ENCODE data around the gene CST1.
A peak's percentile ranks its signal among the peaks of the same experiment; 100 is the strongest.
"Not testable (repeated sequence)": the region's sequence is repeated elsewhere in the genome, so short reads cannot be mapped to it uniquely, and the experiment has no call there.

Gene CST1

GRCh38 chr20:23753589-23753988 is 2.9 kb upstream of the CST1 start:
- no peak for DNase-seq

GRCh38 chr20:23753194-23753548 is 2.4 kb upstream of the CST1 start:
- DNase-seq, result no peak

GRCh38 chr20:23752481-23753193 is 1.9 kb upstream of the CST1 start:
- DNase-seq, result no peak

GRCh38 chr20:23752019-23752418 is 1.3 kb upstream of the CST1 start:
- DNase-seq, result no peak

- DNase-seq, result no peak
Observed at GRCh38 chr20:23749746-23750145, 989 bp downstream of the CST1 start.

- DNase-seq, result not testable (repeated sequence)
Observed at GRCh38 chr20:23748975-23749374, 1.8 kb downstream of the CST1 start.

- not testable (repeated sequence) for DNase-seq
Observed at GRCh38 chr20:23747551-23747950, 3.2 kb downstream of the CST1 start.

GRCh38 chr20:23747092-23747491 is 3.6 kb downstream of the CST1 start:
- not testable (repeated sequence) for DNase-seq

GRCh38 chr20:23746321-23746720 is 4.4 kb downstream of the CST1 start:
- DNase-seq, result no peak

- no peak for DNase-seq
Observed at GRCh38 chr20:23745247-23745646, 5.5 kb downstream of the CST1 start.

GRCh38 chr20:23744817-23745216 is 5.9 kb downstream of the CST1 start:
- DNase-seq, result peak; percentile 14

GRCh38 chr20:23735391-23735790 is 15.3 kb downstream of the CST1 start:
- not testable (repeated sequence) for DNase-seq

- not testable (repeated sequence) for DNase-seq
Observed at GRCh38 chr20:23734949-23735348, 15.8 kb downstream of the CST1 start.

- DNase-seq, result not testable (repeated sequence)
Observed at GRCh38 chr20:23734440-23734839, 16.3 kb downstream of the CST1 start.

GRCh38 chr20:23727016-23727415 is 23.7 kb downstream of the CST1 start:
- no peak for DNase-seq

GRCh38 chr20:23725102-23725501 is 25.6 kb downstream of the CST1 start:
- no peak for DNase-seq

GRCh38 chr20:23723659-23724307 is 27.0 kb downstream of the CST1 start:
- DNase-seq, result peak; percentile 45

- not testable (repeated sequence) for DNase-seq
Observed at GRCh38 chr20:23722851-23723250, 27.9 kb downstream of the CST1 start.

- no peak for DNase-seq
Observed at GRCh38 chr20:23721962-23722361, 28.8 kb downstream of the CST1 start.

- DNase-seq, result not testable (repeated sequence)
Observed at GRCh38 chr20:23719351-23719750, 31.4 kb downstream of the CST1 start.

GRCh38 chr20:23711778-23712177 is 39.0 kb downstream of the CST1 start:
- DNase-seq, result not testable (repeated sequence)

GRCh38 chr20:23710771-23711170 is 40.0 kb downstream of the CST1 start:
- no peak for DNase-seq

- no peak for DNase-seq
Observed at GRCh38 chr20:23705895-23706294, 44.8 kb downstream of the CST1 start.

GRCh38 chr20:23702021-23702420 is 48.7 kb downstream of the CST1 start:
- DNase-seq, result no peak

- no peak for DNase-seq
Observed at GRCh38 chr20:23700931-23701330, 49.8 kb downstream of the CST1 start.
